CD4-positive, alpha-beta T cell treated with Interleukin-21 for 1 hour (primary cell): ENCODE measurements around the gene ELMOD1.

Experiments used
- DNase-seq: peaks from one replicate; pipeline ENCODE4 v3.0.0-alpha.2; 2020

The ELMOD1 gene

GRCh38 chr11:107587306-107587979 lies 3.5 kb upstream of the ELMOD1 start:
- DNase-seq, result no peak

GRCh38 chr11:107591378-107592230 lies 657 bp downstream of the ELMOD1 start:
- DNase-seq, result no peak

GRCh38 chr11:107592231-107592590 lies 1.3 kb downstream of the ELMOD1 start:
- DNase-seq, result no peak

GRCh38 chr11:107592813-107593212 lies 1.9 kb downstream of the ELMOD1 start:
- no peak for DNase-seq

GRCh38 chr11:107593951-107594350 lies 3.0 kb downstream of the ELMOD1 start:
- no peak for DNase-seq

- DNase-seq, result no peak
These were observed 3.8 kb downstream of the ELMOD1 start for GRCh38 chr11:107594736-107595135.

GRCh38 chr11:107598225-107599139 lies 7.5 kb downstream of the ELMOD1 start:
- DNase-seq, result no peak

- DNase-seq, result no peak
These were observed 14.4 kb downstream of the ELMOD1 start for GRCh38 chr11:107605061-107606006.

GRCh38 chr11:107606141-107606540 lies 15.2 kb downstream of the ELMOD1 start:
- no peak for DNase-seq

GRCh38 chr11:107608809-107609208 lies 17.9 kb downstream of the ELMOD1 start:
- no peak for DNase-seq

GRCh38 chr11:107609400-107610218 lies 18.7 kb downstream of the ELMOD1 start:
- no peak for DNase-seq

GRCh38 chr11:107612445-107612844 lies 21.5 kb downstream of the ELMOD1 start:
- DNase-seq, result no peak

- no peak for DNase-seq
These were observed 29.0 kb downstream of the ELMOD1 start for GRCh38 chr11:107619926-107620325.

- no peak for DNase-seq
These were observed 30.1 kb downstream of the ELMOD1 start for GRCh38 chr11:107621081-107621480.

- no peak for DNase-seq
These were observed 32.2 kb downstream of the ELMOD1 start for GRCh38 chr11:107623183-107623582.

- no peak for DNase-seq
These were observed 34.2 kb downstream of the ELMOD1 start for GRCh38 chr11:107624983-107625684.

- no peak for DNase-seq
These were observed 34.7 kb downstream of the ELMOD1 start for GRCh38 chr11:107625685-107625989.

- DNase-seq, result no peak
These were observed 40.1 kb downstream of the ELMOD1 start for GRCh38 chr11:107631043-107631442.

- DNase-seq, result no peak
These were observed 41.0 kb downstream of the ELMOD1 start for GRCh38 chr11:107631931-107632330.

GRCh38 chr11:107646783-107647182 lies 55.8 kb downstream of the ELMOD1 start:
- DNase-seq, result no peak

GRCh38 chr11:107648242-107648641 lies 57.3 kb downstream of the ELMOD1 start:
- DNase-seq, result no peak
